Parathyroid adenoma (tissue), 2 donors: Measurements from ENCODE around the gene SUMO4.

ENCODE experiments used
- H2AFZ ChIP-seq: fragments of 300-600 bp; sonication (generic); one replicate; pipeline ENCODE4 v1.7.0; 2017; ENCODE audit warnings: antibody characterized with exemption, mild to moderate bottlenecking
- H3K27ac ChIP-seq: fragments of 300-600 bp; sonication (generic); one replicate; pipeline ENCODE4 v1.7.0; 2017
- H3K27me3 ChIP-seq: fragments of 300-600 bp; sonication (generic); one replicate; pipeline ENCODE4 v1.7.0; 2017; ENCODE audit warnings: low read length; ENCODE audit not compliant: control insufficient read depth, insufficient read depth
- H3K36me3 ChIP-seq: fragments of 300-600 bp; sonication (generic); one replicate; pipeline ENCODE4 v1.7.0; 2017; ENCODE audit warnings: low read length; ENCODE audit not compliant: control insufficient read depth, insufficient read depth
- H3K4me1 ChIP-seq: fragments of 300-600 bp; sonication (generic); one replicate; pipeline ENCODE4 v1.7.0; 2017; ENCODE audit warnings: control low read depth
- H3K4me2 ChIP-seq: fragments of 300-600 bp; sonication (generic); one replicate; pipeline ENCODE4 v1.7.0; 2017; ENCODE audit warnings: low read length
- H3K4me3 ChIP-seq: fragments of 300-600 bp; sonication (generic); one replicate; pipeline ENCODE4 v1.7.0; 2017; ENCODE audit warnings: low read depth, low read length
- H3K79me2 ChIP-seq: fragments of 300-600 bp; sonication (generic); one replicate; pipeline ENCODE4 v1.7.0; 2017; ENCODE audit warnings: control low read depth
- H3K9ac ChIP-seq: fragments of 300-600 bp; sonication (generic); one replicate; pipeline ENCODE4 v1.7.0; 2017; ENCODE audit warnings: mild to moderate bottlenecking
- H3K9me3 ChIP-seq: fragments of 300-600 bp; sonication (generic); one replicate; pipeline ENCODE4 v1.7.0; 2017; ENCODE audit warnings: low read length; ENCODE audit not compliant: control insufficient read depth
- CTCF ChIP-seq: fragments of 300-600 bp; sonication (generic); IDR thresholded peaks from one replicate; pipeline ENCODE4 v1.7.0; 2017; ENCODE audit warnings: antibody characterized with exemption, mild to moderate bottlenecking
- donor health status: primary hyperparathyroidism.

SUMO4 gene

GRCh38 chr6:149425224-149425623 is 25.2 kb downstream of the SUMO4 start:
- Histone ChIP-seq H3K79me2 (no peaks in the 10 kb centered on the region), H3K4me3 (no peak overlapping the region), H3K27me3 (no peaks in the 10 kb centered on the region), H3K27ac (no peak overlapping the region), H3K36me3 (no peaks in the 10 kb centered on the region), H3K4me2 (no peak overlapping the region), H3K9me3 (no peaks in the 10 kb centered on the region), H3K4me1 (peaks cover 8% of the 10 kb centered on the region), H3K9ac (no peak overlapping the region), H2AFZ (no peak overlapping the region)
- TF ChIP-seq CTCF = no peak

GRCh38 chr6:149425754-149426153 is 25.7 kb downstream of the SUMO4 start:
- Histone ChIP-seq H3K36me3 (no peaks in the 10 kb centered on the region), H3K27me3 (no peaks in the 10 kb centered on the region), H2AFZ (no peak overlapping the region), H3K9ac (no peak overlapping the region), H3K9me3 (no peaks in the 10 kb centered on the region), H3K4me2 (no peak overlapping the region), H3K27ac (no peak overlapping the region), H3K4me1 (peaks cover 8% of the 10 kb centered on the region), H3K4me3 (no peak overlapping the region), H3K79me2 (no peaks in the 10 kb centered on the region)
- no peak for TF ChIP-seq CTCF

- Histone ChIP-seq H3K9ac (no peak overlapping the region), H3K36me3 (no peaks in the 10 kb centered on the region), H3K4me3 (no peak overlapping the region), H3K27ac (no peak overlapping the region), H2AFZ (no peak overlapping the region), H3K4me1 (peaks cover 6% of the 10 kb centered on the region), H3K9me3 (no peaks in the 10 kb centered on the region), H3K79me2 (no peaks in the 10 kb centered on the region), H3K4me2 (no peak overlapping the region), H3K27me3 (no peaks in the 10 kb centered on the region)
- no peak for TF ChIP-seq CTCF
Observed at GRCh38 chr6:149428606-149429005, 28.5 kb downstream of the SUMO4 start.

- no peaks in the 10 kb centered on the region for H3K79me2 ChIP-seq
Observed at GRCh38 chr6:149429427-149430360, 29.6 kb downstream of the SUMO4 start.

More at GRCh38 chr6:149429427-149430360, 29.6 kb downstream of the SUMO4 start:
- H3K4me3 ChIP-seq = no peak overlapping the region
- H3K27ac ChIP-seq = no peak overlapping the region
- H3K36me3 ChIP-seq = no peaks in the 10 kb centered on the region
- no peaks in the 10 kb centered on the region for H3K9me3 ChIP-seq
- H3K9ac ChIP-seq = no peak overlapping the region
- no peaks in the 10 kb centered on the region for H3K27me3 ChIP-seq
- no peak overlapping the region for H3K4me2 ChIP-seq
- H3K4me1 ChIP-seq = no peaks in the 10 kb centered on the region
- TF ChIP-seq CTCF = no peak
- no peak overlapping the region for H2AFZ ChIP-seq
